ENCODE data around the gene ALG12. TPM values are rescaled to one million over a fixed set of nuclear protein-coding genes. Genes with fewer than 3 reads are reported as not detected.

ALG12 gene
- total RNA-seq, 1 experiment from 2014 or later = 29.2 TPM

DNA sequence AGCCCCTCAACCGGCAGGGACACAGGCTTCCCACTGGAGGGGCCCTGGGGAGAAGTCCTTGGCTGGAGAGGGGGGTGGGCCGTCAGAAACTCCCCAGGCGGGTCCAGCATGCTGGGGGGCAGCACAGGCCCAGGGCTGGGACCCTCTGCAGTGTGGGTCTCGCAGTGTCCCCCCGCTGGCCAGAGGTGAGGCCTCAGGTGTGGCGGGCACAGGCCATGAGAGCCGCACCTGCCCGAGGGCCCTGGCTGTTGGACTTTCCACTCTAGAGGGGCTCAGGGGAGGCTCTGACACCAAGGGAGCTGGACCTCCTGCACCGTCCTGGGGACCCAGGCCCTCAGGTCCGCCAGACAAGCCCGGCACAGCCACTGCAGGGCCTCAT, 31.7 kb upstream of the ALG12 start:
- H3K27ac Mint-ChIP-seq = no peak overlapping the region
- CTCF ChIA-PET = interaction anchor here (3.6 kb wide), 1 partner anchor 80 kb away, joined by 15 read pairs; no protein-coding TSS in a partner anchor
- POLR2A ChIA-PET = no interaction called here

More for the DNA sequence above, 31.7 kb upstream of the ALG12 start:
- Mint-ChIP-seq H3K27me3 (ENCODE audit: low read depth) (no peaks in the 10 kb centered on the region), H3K9me3 (no peaks in the 10 kb centered on the region), H3K4me3 (no peak overlapping the region), H3K36me3 (no peaks in the 10 kb centered on the region), H3K4me1 (peaks cover 8% of the 10 kb centered on the region)
- no peak for ATAC-seq
- TF ChIP-seq FOXK1 (CRISPR knock-in tag; IDR thresholded peaks at IDR 0.05) (no peak), NR1H2 (CRISPR knock-in tag; IDR thresholded peaks at IDR 0.05) (no peak), MXD4 (CRISPR knock-in tag; IDR thresholded peaks at IDR 0.05; ENCODE audit: borderline replicate concordance) (no peak), STAT6 (CRISPR knock-in tag; conservative IDR thresholded peaks at IDR 0.05; ENCODE audit: low read depth) (no peak), CDX4 (CRISPR knock-in tag; IDR thresholded peaks at IDR 0.05; ENCODE audit: borderline replicate concordance) (no peak), ZNF263 (CRISPR knock-in tag; IDR thresholded peaks at IDR 0.05; ENCODE audit: low read depth) (no peak), E2F5 (CRISPR knock-in tag; IDR thresholded peaks at IDR 0.05) (no peak), E2F4 (CRISPR knock-in tag; IDR thresholded peaks at IDR 0.05; ENCODE audit: borderline replicate concordance, low read depth) (no peak), RELA (CRISPR knock-in tag; IDR thresholded peaks at IDR 0.05; ENCODE audit: borderline replicate concordance) (no peak), MAX (CRISPR knock-in tag; IDR thresholded peaks at IDR 0.05) (no peak), ARID4B (CRISPR knock-in tag; IDR thresholded peaks at IDR 0.05; ENCODE audit: borderline replicate concordance) (no peak), JUN (CRISPR knock-in tag; IDR thresholded peaks at IDR 0.05) (no peak), CREB1 (CRISPR knock-in tag; IDR thresholded peaks at IDR 0.05) (no peak), ZNF671 (CRISPR knock-in tag; IDR thresholded peaks at IDR 0.05) (no peak)
- TF ChIP-seq, protein P1, sequence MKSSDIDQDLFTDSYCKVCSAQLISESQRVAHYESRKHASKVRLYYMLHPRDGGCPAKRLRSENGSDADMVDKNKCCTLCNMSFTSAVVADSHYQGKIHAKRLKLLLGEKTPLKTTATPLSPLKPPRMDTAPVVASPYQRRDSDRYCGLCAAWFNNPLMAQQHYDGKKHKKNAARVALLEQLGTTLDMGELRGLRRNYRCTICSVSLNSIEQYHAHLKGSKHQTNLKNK (CRISPR knock-in tag; IDR thresholded peaks at IDR 0.05) = no peak
- TF ChIP-seq, protein P2, sequence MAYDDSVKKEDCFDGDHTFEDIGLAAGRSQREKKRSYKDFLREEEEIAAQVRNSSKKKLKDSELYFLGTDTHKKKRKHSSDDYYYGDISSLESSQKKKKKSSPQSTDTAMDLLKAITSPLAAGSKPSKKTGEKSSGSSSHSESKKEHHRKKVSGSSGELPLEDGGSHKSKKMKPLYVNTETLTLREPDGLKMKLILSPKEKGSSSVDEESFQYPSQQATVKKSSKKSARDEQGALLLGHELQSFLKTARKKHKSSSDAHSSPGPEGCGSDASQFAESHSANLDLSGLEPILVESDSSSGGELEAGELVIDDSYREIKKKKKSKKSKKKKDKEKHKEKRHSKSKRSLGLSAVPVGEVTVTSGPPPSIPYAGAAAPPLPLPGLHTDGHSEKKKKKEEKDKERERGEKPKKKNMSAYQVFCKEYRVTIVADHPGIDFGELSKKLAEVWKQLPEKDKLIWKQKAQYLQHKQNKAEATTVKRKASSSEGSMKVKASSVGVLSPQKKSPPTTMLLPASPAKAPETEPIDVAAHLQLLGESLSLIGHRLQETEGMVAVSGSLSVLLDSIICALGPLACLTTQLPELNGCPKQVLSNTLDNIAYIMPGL (CRISPR knock-in tag; IDR thresholded peaks at IDR 0.05) = no peak
- TF ChIP-seq, protein P3, sequence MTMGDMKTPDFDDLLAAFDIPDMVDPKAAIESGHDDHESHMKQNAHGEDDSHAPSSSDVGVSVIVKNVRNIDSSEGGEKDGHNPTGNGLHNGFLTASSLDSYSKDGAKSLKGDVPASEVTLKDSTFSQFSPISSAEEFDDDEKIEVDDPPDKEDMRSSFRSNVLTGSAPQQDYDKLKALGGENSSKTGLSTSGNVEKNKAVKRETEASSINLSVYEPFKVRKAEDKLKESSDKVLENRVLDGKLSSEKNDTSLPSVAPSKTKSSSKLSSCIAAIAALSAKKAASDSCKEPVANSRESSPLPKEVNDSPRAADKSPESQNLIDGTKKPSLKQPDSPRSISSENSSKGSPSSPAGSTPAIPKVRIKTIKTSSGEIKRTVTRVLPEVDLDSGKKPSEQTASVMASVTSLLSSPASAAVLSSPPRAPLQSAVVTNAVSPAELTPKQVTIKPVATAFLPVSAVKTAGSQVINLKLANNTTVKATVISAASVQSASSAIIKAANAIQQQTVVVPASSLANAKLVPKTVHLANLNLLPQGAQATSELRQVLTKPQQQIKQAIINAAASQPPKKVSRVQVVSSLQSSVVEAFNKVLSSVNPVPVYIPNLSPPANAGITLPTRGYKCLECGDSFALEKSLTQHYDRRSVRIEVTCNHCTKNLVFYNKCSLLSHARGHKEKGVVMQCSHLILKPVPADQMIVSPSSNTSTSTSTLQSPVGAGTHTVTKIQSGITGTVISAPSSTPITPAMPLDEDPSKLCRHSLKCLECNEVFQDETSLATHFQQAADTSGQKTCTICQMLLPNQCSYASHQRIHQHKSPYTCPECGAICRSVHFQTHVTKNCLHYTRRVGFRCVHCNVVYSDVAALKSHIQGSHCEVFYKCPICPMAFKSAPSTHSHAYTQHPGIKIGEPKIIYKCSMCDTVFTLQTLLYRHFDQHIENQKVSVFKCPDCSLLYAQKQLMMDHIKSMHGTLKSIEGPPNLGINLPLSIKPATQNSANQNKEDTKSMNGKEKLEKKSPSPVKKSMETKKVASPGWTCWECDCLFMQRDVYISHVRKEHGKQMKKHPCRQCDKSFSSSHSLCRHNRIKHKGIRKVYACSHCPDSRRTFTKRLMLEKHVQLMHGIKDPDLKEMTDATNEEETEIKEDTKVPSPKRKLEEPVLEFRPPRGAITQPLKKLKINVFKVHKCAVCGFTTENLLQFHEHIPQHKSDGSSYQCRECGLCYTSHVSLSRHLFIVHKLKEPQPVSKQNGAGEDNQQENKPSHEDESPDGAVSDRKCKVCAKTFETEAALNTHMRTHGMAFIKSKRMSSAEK (CRISPR knock-in tag; IDR thresholded peaks at IDR 0.05; ENCODE audit: borderline replicate concordance) = no peak
- no peak for DNase-seq (ENCODE audit: low spot score)

Measured in WTC11 (cell line).